K562 (cell line): ENCODE data around the gene RAB6B. TPM values are rescaled to one million over a fixed set of nuclear protein-coding genes. Genes with fewer than 3 reads are reported as not detected.

ENCODE experiments used
- ATAC-seq: fragments of 200-7000 bp; cut with Tn5 transposase; 3 replicates; pipeline ENCODE4 v1.9.1; 2020; ENCODE audit warnings: moderate library complexity
- BruUV-seq: library from RNA; stranded (reverse); fragments of 400-500 nt; replicated peaks from 2 replicates; lab custom pipeline; 2021; lab: Mats Ljungman, UMichigan
- CTCF ChIA-PET: fragments of 300-600 bp; formaldehyde crosslinking; extraction: SDS; loops from one replicate; lab custom pipeline; 2021; ENCODE audit warnings: low intra/inter-chr PET ratio; lab: Yijun Ruan, JAX
- POLR2A ChIA-PET: fragments of 300-600, 350-650 bp; sonication (Branson Sonifier 250); formaldehyde crosslinking; extraction: SDS; loops from one replicate; lab custom pipeline; 2021; ENCODE audit warnings: antibody characterized with exemption, inconsistent platforms; lab: Yijun Ruan, JAX
- DNase-seq, 4 experiments: peaks; one replicate each; pipeline versions ENCODE4 v3.0.0 to v3.0.0-alpha.2; 2011 to 2018; ENCODE audit warnings: low spot score in 3 of 4, mixed read lengths in 3 of 4; ENCODE audit errors: extremely low read depth in 1 of 4
- FAIRE-seq: peaks from 2 replicates; lab custom pipeline; 2011; peaks lifted over from hg19 to GRCh38; lab: Jason Lieb, UNC
- H2AFZ ChIP-seq: 2 replicates; pipeline ENCODE4 v1.6.0; 2011; ENCODE audit warnings: low read depth, low read length, control low read depth, inconsistent platforms
- H3K27ac ChIP-seq: fragments of 200-600 bp; 3 replicates; pipeline ENCODE4 v1.8.0; 2011; ENCODE audit warnings: low read depth, mild to moderate bottlenecking, control low read depth, inconsistent platforms, low read length, moderate library complexity, mixed read lengths; ENCODE audit errors: extremely low read depth
- H3K27me3 ChIP-seq, 2 experiments: fragments of 300-600 bp in 1 of 2; 2 replicates in 1 of 2; 3 replicates in 1 of 2; pipeline versions ENCODE4 v1.6.0 to v1.8.0; 2011; ENCODE audit warnings: inconsistent platforms in 2 of 2, low read length in 2 of 2, mild to moderate bottlenecking in 1 of 2, mixed read lengths in 1 of 2, moderate library complexity in 1 of 2; ENCODE audit not compliant: control insufficient read depth in 2 of 2, insufficient read depth in 2 of 2
- H3K36me3 ChIP-seq: fragments of 300-600 bp; 3 replicates; pipeline ENCODE4 v1.8.0; 2011; ENCODE audit warnings: mild to moderate bottlenecking, low read length, inconsistent platforms; ENCODE audit not compliant: control insufficient read depth, insufficient read depth
- H3K4me1 ChIP-seq, 2 experiments: fragments of 200-600 bp in 1 of 2; replicated peaks in 1 of 2; 2 replicates in 1 of 2; 3 replicates in 1 of 2; pipeline versions ENCODE4 v1.5.1 to v1.8.0; 2011; ENCODE audit warnings: inconsistent platforms in 2 of 2, low read length in 2 of 2, mild to moderate bottlenecking in 1 of 2, mixed read lengths in 1 of 2, moderate library complexity in 1 of 2; ENCODE audit not compliant: control insufficient read depth in 2 of 2, insufficient read depth in 2 of 2
- H3K4me2 ChIP-seq: 2 replicates; pipeline ENCODE4 v1.6.1; 2011; ENCODE audit warnings: low read length, control low read depth, inconsistent platforms, mixed read lengths; ENCODE audit not compliant: insufficient read depth
- H3K4me3 ChIP-seq: fragments of 200-600 bp; sonication (generic), shearing (Covaris generic); 2 replicates; pipeline ENCODE4 v1.5.1; 2016; ENCODE audit warnings: control low read depth, inconsistent platforms
- H3K79me2 ChIP-seq: fragments of 200-600 bp; 3 replicates; pipeline ENCODE4 v1.8.0; 2011; ENCODE audit warnings: low read length, inconsistent platforms; ENCODE audit not compliant: control insufficient read depth, insufficient read depth
- H3K9ac ChIP-seq, 2 experiments: 2 replicates each; pipeline versions ENCODE4 v1.6.0 to v1.6.1; 2011; ENCODE audit warnings: low read depth in 2 of 2, low read length in 2 of 2, control low read depth in 1 of 2, inconsistent platforms in 1 of 2, mild to moderate bottlenecking in 1 of 2, mixed read lengths in 1 of 2; ENCODE audit not compliant: insufficient read depth in 1 of 2
- H3K9me1 ChIP-seq: one replicate; pipeline ENCODE4 v1.6.0; 2011; ENCODE audit warnings: inconsistent platforms, mild to moderate bottlenecking, low read length, moderate library complexity; ENCODE audit not compliant: control insufficient read depth, insufficient read depth
- H3K9me3 ChIP-seq: replicated peaks from 2 replicates; pipeline ENCODE4 v1.5.1; 2011; ENCODE audit warnings: low read depth, low read length, inconsistent platforms; ENCODE audit not compliant: control insufficient read depth, insufficient read depth
- H4K20me1 ChIP-seq: replicated peaks from 2 replicates; pipeline ENCODE4 v1.6.1; 2011; ENCODE audit warnings: low read length, inconsistent platforms, mixed read lengths; ENCODE audit not compliant: control insufficient read depth, insufficient read depth
- CBFA2T2 ChIP-seq: fragments of 450-650 bp; conservative IDR thresholded peaks from 2 replicates; pipeline ENCODE4 v1.6.1; 2017; ENCODE audit warnings: mild to moderate bottlenecking
- JUND ChIP-seq, 2 experiments: IDR thresholded peaks; 2 replicates in 1 of 2; 3 replicates in 1 of 2; pipeline ENCODE4 v1.6.1; 2011; ENCODE audit warnings: borderline replicate concordance in 2 of 2, low read depth in 2 of 2, low read length in 2 of 2, improper control_type of control experiment in 1 of 2, missing biosample characterization in 1 of 2, missing genetic modification characterization in 1 of 2, missing genetic modification reagents in 1 of 2
- KDM1A ChIP-seq, 2 experiments: fragments of 450-650 bp; IDR thresholded peaks; 2 replicates each; pipeline ENCODE4 v1.6.1; 2016; ENCODE audit warnings: mild to moderate bottlenecking in 2 of 2
- MTA2 ChIP-seq: fragments of 450-650 bp; IDR thresholded peaks from 2 replicates; pipeline ENCODE4 v1.6.1; 2016; ENCODE audit warnings: low read depth
- NCOR1 ChIP-seq: fragments of 450-650 bp; IDR thresholded peaks from 2 replicates; pipeline ENCODE4 v1.6.1; 2016; ENCODE audit warnings: mild to moderate bottlenecking, moderate library complexity
- RBM14 ChIP-seq: fragments of 200-400 bp; formaldehyde crosslinking; IDR thresholded peaks from 2 replicates; pipeline ENCODE4 v1.6.1; 2018; ENCODE audit warnings: low read depth, mild to moderate bottlenecking, low read length, moderate library complexity, borderline replicate concordance; ENCODE audit not compliant: insufficient read depth
- RCOR1 ChIP-seq, 2 experiments: IDR thresholded peaks; 2 replicates each; pipeline ENCODE4 v1.6.1; 2012; ENCODE audit warnings: low read depth in 2 of 2, low read length in 2 of 2, borderline replicate concordance in 1 of 2, improper control_type of control experiment in 1 of 2
- SMARCE1 ChIP-seq: fragments of 450-650 bp; IDR thresholded peaks from 2 replicates; pipeline ENCODE4 v1.7.1; 2016; ENCODE audit warnings: mild to moderate bottlenecking
- TCF3 ChIP-seq: sonication (generic); formaldehyde crosslinking; IDR thresholded peaks from 2 replicates; pipeline ENCODE4 v1.4.0; 2020; ENCODE audit warnings: mild to moderate bottlenecking, missing genetic modification reagents
- WGBS: fragments of 100-300 bp; shearing (Covaris generic); methylation state at CpG from one replicate; pipeline ENCODE4 v1.1.6; 2016; ENCODE audit warnings: low coverage, mixed read lengths; ENCODE audit not compliant: insufficient coverage; ENCODE audit errors: missing lambda C conversion rate; 5-methylcytosine and 5-hydroxymethylcytosine counted together
- in situ Hi-C: fragments of 300-500 bp; cut with MboI; formaldehyde crosslinking; loops from 4 replicates; pipeline ENCODE4 v1.15.0; 2018; ENCODE audit warnings: inconsistent platforms, mixed read lengths
- intact Hi-C: fragments of 100-400 bp; cut with micrococcal nuclease; formaldehyde crosslinking; loops from 2 replicates; pipeline ENCODE4 v1.14.2; 2022
- polyA plus RNA-seq, 8 experiments: library from polyadenylated mRNA; depleted of rRNA in 4 of 8; stranded (reverse) in 5 of 8; unstranded in 3 of 8; fragments of >200 nt; fragmentation: Nextera tagmentation in 2 of 8; fragmentation: Illumina TruSeq in 1 of 8; extraction: Ambion mirVana in 2 of 8; extraction: Trizol in 1 of 8; gene quantifications; 2 replicates each; pipeline versions ENCODE4 v1.2.1 to v1.2.3, GENCODE V29; 2011 to 2014; ENCODE audit warnings: inconsistent platforms in 1 of 8, missing spikeins in 1 of 8
- total RNA-seq, 7 experiments: library from RNA; depleted of rRNA in 6 of 7; stranded (reverse); fragments of >200 nt in 6 of 7; fragmentation: Illumina TruSeq in 2 of 7; extraction: Trizol in 2 of 7; gene quantifications; 2 replicates each; pipeline versions ENCODE4 v1.2.1 to v1.2.3, GENCODE V29; 2011 to 2021; ENCODE audit warnings: low replicate concordance in 1 of 7
- TF ChIP-seq, protein P1 (sequence below): fragments of 250-450 bp; sonication (Bioruptor Pico); IDR thresholded peaks from 2 replicates; pipeline ENCODE4 v1.5.0; 2022; ENCODE audit warnings: mild to moderate bottlenecking
- TF ChIP-seq, protein P2 (sequence below): fragments of 450-650 bp; IDR thresholded peaks from 2 replicates; pipeline ENCODE4 v1.6.1; 2017; ENCODE audit warnings: antibody characterized with exemption, mild to moderate bottlenecking

RAB6B gene
- total and polyA plus RNA-seq, 9 of the 15 experiments (the other 6 are each of a cell fraction or from before 2014, with no cell fraction given): 0.60 to 18.1 (median 1.5) TPM

GRCh38 chr3:133893683-133894352 lies 1.9 kb downstream of the RAB6B start (continued):
- TF ChIP-seq, protein P1, sequence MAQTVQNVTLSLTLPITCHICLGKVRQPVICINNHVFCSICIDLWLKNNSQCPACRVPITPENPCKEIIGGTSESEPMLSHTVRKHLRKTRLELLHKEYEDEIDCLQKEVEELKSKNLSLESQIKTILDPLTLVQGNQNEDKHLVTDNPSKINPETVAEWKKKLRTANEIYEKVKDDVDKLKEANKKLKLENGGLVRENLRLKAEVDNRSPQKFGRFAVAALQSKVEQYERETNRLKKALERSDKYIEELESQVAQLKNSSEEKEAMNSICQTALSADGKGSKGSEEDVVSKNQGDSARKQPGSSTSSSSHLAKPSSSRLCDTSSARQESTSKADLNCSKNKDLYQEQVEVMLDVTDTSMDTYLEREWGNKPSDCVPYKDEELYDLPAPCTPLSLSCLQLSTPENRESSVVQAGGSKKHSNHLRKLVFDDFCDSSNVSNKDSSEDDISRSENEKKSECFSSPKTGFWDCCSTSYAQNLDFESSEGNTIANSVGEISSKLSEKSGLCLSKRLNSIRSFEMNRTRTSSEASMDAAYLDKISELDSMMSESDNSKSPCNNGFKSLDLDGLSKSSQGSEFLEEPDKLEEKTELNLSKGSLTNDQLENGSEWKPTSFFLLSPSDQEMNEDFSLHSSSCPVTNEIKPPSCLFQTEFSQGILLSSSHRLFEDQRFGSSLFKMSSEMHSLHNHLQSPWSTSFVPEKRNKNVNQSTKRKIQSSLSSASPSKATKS (CRISPR knock-in tag): no peak

- Histone ChIP-seq H4K20me1 (no peaks in the 10 kb centered on the region), H3K9me3 (no peaks in the 10 kb centered on the region), H3K9ac (no peak overlapping the region), H3K27me3 (0 out of 5 replicates have a peak, but pooled peaks cover 0 to 6% of the 10 kb centered on the region in 2 experiments), H3K4me3 (no peak overlapping the region), H3K36me3 (no peaks in the 10 kb centered on the region), H3K27ac (peak overlapping the region; percentile 52; the same call in 1 of the 3 replicates), H3K79me2 (peaks cover 18% of the 10 kb centered on the region), H3K9me1 (no peaks in the 10 kb centered on the region), H3K4me1 (peaks cover 26 to 41% of the 10 kb centered on the region in 2 experiments; a peak in 4 of 5 replicates), H2AFZ (no peak overlapping the region), H3K4me2 (peak overlapping the region; percentile 10)
- intact Hi-C loops (loop anchor here (2.0 kb wide), 1 partner anchor 42 kb away; no protein-coding TSS in a partner anchor), in situ Hi-C loops (no loop called here)
- peak; percentile 88 for FAIRE-seq
- ATAC-seq: peak; percentile 75
- CTCF ChIA-PET: no interaction called here
- POLR2A ChIA-PET: interaction anchor here (0.6 to 1.9 kb wide), 4 partner anchors 24 to 428 kb away, joined by 3 to 5 read pairs (median 3); no protein-coding TSS in a partner anchor
- no TSS peak for BruUV-seq
- peak in 2 of 4 experiments; percentile 74 to 81 for DNase-seq
- 7% methylated on average over 6 of the region's 6 CpGs for WGBS
- TF ChIP-seq MTA2 (peak; percentile 59; the same call in 1 of the 2 replicates), TCF3 (CRISPR knock-in tag) (peak; percentile 87), KDM1A (IDR thresholded peaks at IDR 0.05) (peak; percentile 25 to 41; a peak in 1 of 4 replicates), JUND (IDR thresholded peaks at IDR 0.05; ENCODE audit: borderline replicate concordance, low read depth, low read length) (peak; percentile 70), JUND (tag; IDR thresholded peaks at IDR 0.05; ENCODE audit: borderline replicate concordance, low read depth, low read length) (peak; percentile 50; the same call in 1 of the 3 replicates), NCOR1 (peak; percentile 78), RBM14 (no peak), SMARCE1 (0 out of 2 replicates have a peak, but pooled peaks have one; percentile 50), CBFA2T2 (peak; percentile 81), RCOR1 (IDR thresholded peaks at IDR 0.05; ENCODE audit: borderline replicate concordance in 1 of 2, low read depth in 2 of 2, low read length in 2 of 2) (peak in 1 of 2 experiments; percentile 49; a peak in 1 of 4 replicates)
- TF ChIP-seq, protein P2, sequence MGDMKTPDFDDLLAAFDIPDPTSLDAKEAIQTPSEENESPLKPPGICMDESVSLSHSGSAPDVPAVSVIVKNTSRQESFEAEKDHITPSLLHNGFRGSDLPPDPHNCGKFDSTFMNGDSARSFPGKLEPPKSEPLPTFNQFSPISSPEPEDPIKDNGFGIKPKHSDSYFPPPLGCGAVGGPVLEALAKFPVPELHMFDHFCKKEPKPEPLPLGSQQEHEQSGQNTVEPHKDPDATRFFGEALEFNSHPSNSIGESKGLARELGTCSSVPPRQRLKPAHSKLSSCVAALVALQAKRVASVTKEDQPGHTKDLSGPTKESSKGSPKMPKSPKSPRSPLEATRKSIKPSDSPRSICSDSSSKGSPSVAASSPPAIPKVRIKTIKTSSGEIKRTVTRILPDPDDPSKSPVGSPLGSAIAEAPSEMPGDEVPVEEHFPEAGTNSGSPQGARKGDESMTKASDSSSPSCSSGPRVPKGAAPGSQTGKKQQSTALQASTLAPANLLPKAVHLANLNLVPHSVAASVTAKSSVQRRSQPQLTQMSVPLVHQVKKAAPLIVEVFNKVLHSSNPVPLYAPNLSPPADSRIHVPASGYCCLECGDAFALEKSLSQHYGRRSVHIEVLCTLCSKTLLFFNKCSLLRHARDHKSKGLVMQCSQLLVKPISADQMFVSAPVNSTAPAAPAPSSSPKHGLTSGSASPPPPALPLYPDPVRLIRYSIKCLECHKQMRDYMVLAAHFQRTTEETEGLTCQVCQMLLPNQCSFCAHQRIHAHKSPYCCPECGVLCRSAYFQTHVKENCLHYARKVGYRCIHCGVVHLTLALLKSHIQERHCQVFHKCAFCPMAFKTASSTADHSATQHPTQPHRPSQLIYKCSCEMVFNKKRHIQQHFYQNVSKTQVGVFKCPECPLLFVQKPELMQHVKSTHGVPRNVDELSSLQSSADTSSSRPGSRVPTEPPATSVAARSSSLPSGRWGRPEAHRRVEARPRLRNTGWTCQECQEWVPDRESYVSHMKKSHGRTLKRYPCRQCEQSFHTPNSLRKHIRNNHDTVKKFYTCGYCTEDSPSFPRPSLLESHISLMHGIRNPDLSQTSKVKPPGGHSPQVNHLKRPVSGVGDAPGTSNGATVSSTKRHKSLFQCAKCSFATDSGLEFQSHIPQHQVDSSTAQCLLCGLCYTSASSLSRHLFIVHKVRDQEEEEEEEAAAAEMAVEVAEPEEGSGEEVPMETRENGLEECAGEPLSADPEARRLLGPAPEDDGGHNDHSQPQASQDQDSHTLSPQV: peak; percentile 38; the same call in 1 of the 2 replicates
Observed at GRCh38 chr3:133892541-133893231, 3.0 kb downstream of the RAB6B start.
